GM12878 (cell line): ENCODE results near the gene RNASE7. TPM values are rescaled to one million over a fixed set of nuclear protein-coding genes. Genes with fewer than 3 reads are reported as not detected.

ENCODE experiments used
- ATAC-seq: fragments of 200-7000 bp; cut with Tn5 transposase; 3 replicates; pipeline ENCODE4 v1.9.1; 2020; ENCODE audit warnings: mild to moderate bottlenecking, moderate library complexity
- BruUV-seq: library from RNA; stranded (reverse); fragments of 400-500 nt; replicated peaks from 2 replicates; lab custom pipeline; 2021; lab: Mats Ljungman, UMichigan
- CTCF ChIA-PET: fragments of 300-600 bp; sonication (Branson Sonifier 250); formaldehyde crosslinking; extraction: SDS; loops from one replicate; lab custom pipeline; 2021; ENCODE audit warnings: inconsistent platforms; lab: Yijun Ruan, JAX
- POLR2A ChIA-PET: fragments of 350-600 bp; formaldehyde crosslinking; extraction: SDS; loops from one replicate; lab custom pipeline; 2021; ENCODE audit warnings: inconsistent platforms; lab: Charles Lee
- RAD21 ChIA-PET: fragments of 300-600 bp; sonication (Branson Sonifier 250); formaldehyde crosslinking; loops from one replicate; lab custom pipeline; 2023; ENCODE audit warnings: antibody characterized with exemption; ENCODE audit not compliant: unreplicated experiment; lab: Charles Lee
- SMC1A ChIA-PET: fragments of 300-600 bp; sonication (Branson Sonifier 250); formaldehyde crosslinking; loops from one replicate; lab custom pipeline; 2023; ENCODE audit not compliant: unreplicated experiment, uncharacterized antibody; lab: Charles Lee
- DNase-seq: peaks from one replicate; pipeline ENCODE4 v3.0.0-alpha.2; 2011; ENCODE audit warnings: low read depth, low spot score
- FAIRE-seq: peaks from 3 replicates; lab custom pipeline; 2011; peaks lifted over from hg19 to GRCh38; lab: Jason Lieb, UNC
- H2AFZ ChIP-seq: 2 replicates; pipeline ENCODE4 v1.6.0; 2011; ENCODE audit warnings: low read depth, low read length, control low read depth; ENCODE audit not compliant: control insufficient read depth
- H3K27ac ChIP-seq: 2 replicates; pipeline ENCODE4 v1.5.1; 2011; ENCODE audit warnings: control low read depth; ENCODE audit not compliant: control insufficient read depth, insufficient read depth
- H3K27me3 ChIP-seq, 2 experiments: replicated peaks in 1 of 2; 2 replicates each; pipeline versions ENCODE4 v1.6.0 to v1.6.1; 2011; ENCODE audit warnings: low read length in 1 of 2; ENCODE audit not compliant: control insufficient read depth in 2 of 2, insufficient read depth in 2 of 2
- H3K36me3 ChIP-seq, 2 experiments: 2 replicates each; pipeline ENCODE4 v1.5.1; 2011; ENCODE audit warnings: low read length in 1 of 2; ENCODE audit not compliant: control insufficient read depth in 2 of 2, insufficient read depth in 2 of 2
- H3K4me1 ChIP-seq: 2 replicates; pipeline ENCODE4 v1.6.1; 2011; ENCODE audit warnings: mild to moderate bottlenecking, low read length, moderate library complexity, mixed read lengths; ENCODE audit not compliant: control insufficient read depth, insufficient read depth
- H3K4me2 ChIP-seq: 2 replicates; pipeline ENCODE4 v1.6.0; 2011; ENCODE audit warnings: control low read depth; ENCODE audit not compliant: control insufficient read depth, insufficient read depth
- H3K4me3 ChIP-seq: fragments of 200-600 bp; sonication (generic); 2 replicates; pipeline ENCODE4 v1.5.1; 2016
- H3K79me2 ChIP-seq: 2 replicates; pipeline ENCODE4 v1.6.0; 2011; ENCODE audit warnings: low read length; ENCODE audit not compliant: control insufficient read depth, insufficient read depth
- H3K9ac ChIP-seq: 2 replicates; pipeline ENCODE4 v1.8.0; 2011; ENCODE audit warnings: low read length, control low read depth, mixed read lengths; ENCODE audit not compliant: control insufficient read depth, insufficient read depth
- H3K9me3 ChIP-seq: replicated peaks from 3 replicates; pipeline ENCODE4 v1.5.1; 2011; ENCODE audit warnings: mild to moderate bottlenecking, low read length; ENCODE audit not compliant: control insufficient read depth, insufficient read depth
- H4K20me1 ChIP-seq: 2 replicates; pipeline ENCODE4 v1.6.0; 2011; ENCODE audit not compliant: control insufficient read depth, insufficient read depth
- CEBPB ChIP-seq, 2 experiments: fragments of 150-350 bp in 1 of 2; IDR thresholded peaks; 2 replicates each; pipeline ENCODE4 v1.6.1; 2012 to 2014; ENCODE audit warnings: low read depth in 2 of 2, low read length in 2 of 2, borderline replicate concordance in 1 of 2, inconsistent platforms in 1 of 2
- GATAD2B ChIP-seq: fragments of 450-650 bp; conservative IDR thresholded peaks from 2 replicates; pipeline ENCODE4 v1.6.1; 2017; ENCODE audit warnings: low read depth, mild to moderate bottlenecking, moderate library complexity
- KLF5 ChIP-seq: fragments of 450-650 bp; IDR thresholded peaks from 2 replicates; pipeline ENCODE4 v1.6.1; 2014; ENCODE audit warnings: mild to moderate bottlenecking; ENCODE audit not compliant: partially characterized antibody
- PML ChIP-seq: IDR thresholded peaks from 2 replicates; pipeline ENCODE4 v1.6.1; 2012; ENCODE audit warnings: low read length, inconsistent platforms
- SMARCA5 ChIP-seq: fragments of 450-650 bp; IDR thresholded peaks from 2 replicates; pipeline ENCODE4 v1.6.1; 2017; ENCODE audit warnings: mild to moderate bottlenecking
- TCF3 ChIP-seq: IDR thresholded peaks from 2 replicates; pipeline ENCODE4 v1.6.1; 2012; ENCODE audit warnings: low read depth, mild to moderate bottlenecking, low read length, borderline replicate concordance; ENCODE audit not compliant: insufficient read depth
- ZBED1 ChIP-seq: IDR thresholded peaks from 2 replicates; pipeline ENCODE4 v1.6.1; 2016; ENCODE audit warnings: borderline replicate concordance
- WGBS: methylation state at CpG from one replicate; pipeline ENCODE4 v1.1.6; 2016; ENCODE audit warnings: low lambda C conversion rate; ENCODE audit not compliant: insufficient replicate concordance, insufficient coverage; ENCODE audit errors: missing lambda C conversion rate; 5-methylcytosine and 5-hydroxymethylcytosine counted together
- in situ Hi-C: fragments of 300-500 bp; cut with MboI; formaldehyde crosslinking; loops from 9 replicates; pipeline ENCODE4 v1.14.3; 2018; ENCODE audit warnings: mixed read lengths
- intact Hi-C: fragments of 100-400 bp; cut with micrococcal nuclease; formaldehyde crosslinking; loops from one replicate; pipeline ENCODE4 v1.14.2; 2022; ENCODE audit not compliant: unreplicated experiment
- polyA plus RNA-seq, 11 experiments: library from polyadenylated mRNA; depleted of rRNA in 4 of 11; unstranded in 6 of 11; stranded (reverse) in 5 of 11; fragments of >200 nt; fragmentation: Nextera tagmentation in 4 of 11; fragmentation: Illumina TruSeq in 1 of 11; extraction: Ambion mirVana in 4 of 11; extraction: Trizol in 1 of 11; gene quantifications; 1 replicate in 1 of 11; 2 replicates in 10 of 11; pipeline versions ENCODE4 v1.2.1 to v1.2.3, GENCODE V29; 2011 to 2016; ENCODE audit warnings: inconsistent platforms in 2 of 11, missing spikeins in 2 of 11, low read depth in 1 of 11
- total RNA-seq, 4 experiments: library from RNA; depleted of rRNA in 3 of 4; stranded (reverse); fragments of >200 nt in 3 of 4; fragmentation: Illumina TruSeq in 1 of 4; extraction: Trizol in 1 of 4; gene quantifications; 2 replicates each; pipeline versions ENCODE4 v1.2.1 to v1.2.3, GENCODE V29; 2013 to 2021

Gene RNASE7
- total and polyA plus RNA-seq, 10 of the 15 experiments (the other 5 are each of a cell fraction or from before 2014, with no cell fraction given): not detected

DNA sequence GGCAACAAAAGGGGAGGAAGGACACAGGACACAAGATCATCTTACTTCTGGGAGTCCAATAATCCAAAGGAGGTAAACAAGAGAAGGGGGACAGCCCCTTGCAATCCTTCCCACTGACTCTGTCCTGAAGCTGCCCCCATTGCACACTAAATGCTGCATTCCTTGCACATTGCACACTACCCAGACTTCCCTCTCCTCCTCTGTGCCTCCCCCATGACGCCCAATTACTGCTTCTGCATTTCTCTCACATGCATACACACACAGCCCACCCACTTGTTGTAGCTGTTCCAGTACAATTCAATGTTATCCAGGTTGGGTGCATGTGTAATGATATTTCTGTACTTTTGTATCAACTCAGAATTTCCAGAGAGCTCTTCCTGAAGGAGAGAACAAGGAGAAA, 22.8 kb upstream of the RNASE7 start:
- in situ Hi-C loops: loop anchor here (5.0 kb wide), 1 partner anchor 83 kb away; the partner anchor contains the start of gene TMEM253
- WGBS: 8% methylated on average over 1 of the region's 1 CpG
- RAD21 ChIA-PET: interaction anchor here (1.1 to 1.2 kb wide), 2 partner anchors 17 to 86 kb away, joined by 3 to 4 read pairs; no protein-coding TSS in a partner anchor
- BruUV-seq: no TSS peak
- H3K4me2 ChIP-seq: no peak overlapping the region
- no peak overlapping the region for H3K9ac ChIP-seq
- no peak overlapping the region for H3K27ac ChIP-seq
- no peak for ATAC-seq
- TF ChIP-seq ZBED1 (no peak), KLF5 (no peak), CEBPB (IDR thresholded peaks at IDR 0.05; ENCODE audit: borderline replicate concordance in 1 of 2, low read depth in 2 of 2, low read length in 2 of 2) (no peak), GATAD2B (no peak), SMARCA5 (no peak), TCF3 (no peak), PML (no peak)
- TF ChIP-seq, all 136 proteins: peak for 0
- ChIA-PET POLR2A (interaction anchor here (0.6 to 0.7 kb wide), 2 partner anchors 16 to 29 kb away, joined by 4 to 9 read pairs; no protein-coding TSS in a partner anchor), CTCF (interaction anchor here (1.2 to 10.7 kb wide), 4 partner anchors 14 to 85 kb away, joined by 3 to 253 read pairs (median 4); partner anchors contain the start of gene TMEM253), SMC1A (interaction anchor here (1.4 to 2.2 kb wide), 2 partner anchors 21 to 86 kb away, joined by 4 to 11 read pairs; no protein-coding TSS in a partner anchor)
- DNase-seq (no peak), FAIRE-seq (no peak)
- intact Hi-C loops: no loop called here
- H2AFZ ChIP-seq: no peak overlapping the region
- peaks cover under 1% of the 10 kb centered on the region; the same call in 1 of the 2 replicates for H3K4me1 ChIP-seq
- H3K36me3 ChIP-seq: no peaks in the 10 kb centered on the region
- no peaks in the 10 kb centered on the region for H4K20me1 ChIP-seq
- no peaks in the 10 kb centered on the region for H3K79me2 ChIP-seq
- no peak overlapping the region for H3K4me3 ChIP-seq
- no peaks in the 10 kb centered on the region for H3K9me3 ChIP-seq
- peaks cover 11 to 15% of the 10 kb centered on the region in 2 experiments for H3K27me3 ChIP-seq
